Fibroblast of skin of left quadriceps (primary cell): ENCODE results near the gene SHROOM3.

Source experiments
- DNase-seq, 2 experiments: peaks; one replicate each; pipeline ENCODE4 v3.0.0-alpha.2; 2013; ENCODE audit warnings: low read depth in 2 of 2

The SHROOM3 gene

GRCh38 chr4:76494243-76494642 is 59.2 kb downstream of the SHROOM3 start:
- DNase-seq, result no peak

DNA sequence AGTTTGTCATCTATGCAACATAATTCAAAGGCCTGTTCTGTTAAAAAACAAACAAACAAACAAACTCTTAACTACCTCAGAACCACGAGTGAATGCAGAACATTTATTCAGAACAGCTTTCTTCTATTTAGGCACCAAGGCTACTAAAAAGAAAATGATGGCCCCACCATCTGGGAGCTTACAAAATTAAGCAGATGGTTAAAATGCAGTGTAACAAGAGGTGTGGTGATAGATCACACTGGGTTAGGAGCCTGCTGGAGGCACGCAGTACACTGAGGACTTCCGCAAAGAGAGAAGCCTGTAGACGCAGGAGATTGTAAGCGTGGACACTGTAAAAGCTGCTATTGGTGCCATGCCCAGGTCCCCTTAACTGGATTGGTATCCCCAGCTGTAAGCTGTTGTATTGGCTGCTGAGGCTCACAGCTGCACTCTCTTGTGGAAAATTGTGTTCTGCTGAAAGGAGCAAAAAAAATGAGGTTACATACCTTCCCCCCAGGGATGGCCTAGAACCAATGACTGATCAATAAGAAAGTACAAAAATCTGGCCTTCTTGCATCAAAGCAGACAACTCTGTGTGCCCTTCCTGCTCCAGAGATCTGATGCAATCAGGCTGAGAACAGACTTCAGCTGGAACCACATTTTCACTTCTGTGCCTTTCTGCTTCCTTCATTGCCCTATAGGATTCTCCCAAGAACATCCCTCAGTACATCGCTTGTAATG is 60.0 kb downstream of the SHROOM3 start:
- DNase-seq, result no peak

DNA sequence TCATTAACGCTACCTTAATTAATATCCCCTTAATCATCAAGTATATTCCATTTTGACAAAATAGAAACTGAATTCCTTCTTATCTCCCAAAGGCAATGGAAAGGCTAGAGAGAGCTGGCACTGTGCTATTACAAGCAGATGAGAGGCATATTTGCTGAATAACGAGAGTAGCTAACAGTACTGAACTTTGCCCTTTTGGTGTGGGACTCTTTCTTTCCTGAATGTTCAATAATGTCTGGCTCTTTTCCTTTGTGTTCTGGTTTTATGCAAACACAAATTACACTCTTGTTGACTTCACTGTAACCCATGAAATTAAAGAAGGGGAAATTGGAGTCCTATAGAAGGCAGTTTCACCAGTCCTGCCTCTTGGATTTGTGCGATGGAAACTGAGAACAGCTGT is 63.5 kb downstream of the SHROOM3 start:
- DNase-seq, result no peak

DNA sequence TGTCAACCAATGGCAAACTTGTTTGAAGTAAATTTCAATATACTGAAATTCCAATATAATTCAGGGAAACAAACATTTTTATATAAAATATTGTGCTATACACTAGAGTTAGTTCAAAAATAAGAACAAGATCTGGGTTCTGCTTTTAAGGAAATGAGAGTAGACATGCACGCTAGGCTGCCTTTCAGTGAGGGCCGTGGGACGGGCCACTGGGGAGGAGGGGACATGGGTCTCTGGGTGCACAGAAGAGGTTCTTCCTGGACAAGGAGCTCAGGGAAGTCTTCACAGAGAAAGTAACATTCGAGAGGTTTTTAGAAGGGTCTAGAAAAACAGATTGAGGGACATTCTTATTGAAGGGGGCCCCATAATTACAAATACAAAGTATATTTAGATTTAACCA is 64.4 kb downstream of the SHROOM3 start:
- no peak for DNase-seq

DNA sequence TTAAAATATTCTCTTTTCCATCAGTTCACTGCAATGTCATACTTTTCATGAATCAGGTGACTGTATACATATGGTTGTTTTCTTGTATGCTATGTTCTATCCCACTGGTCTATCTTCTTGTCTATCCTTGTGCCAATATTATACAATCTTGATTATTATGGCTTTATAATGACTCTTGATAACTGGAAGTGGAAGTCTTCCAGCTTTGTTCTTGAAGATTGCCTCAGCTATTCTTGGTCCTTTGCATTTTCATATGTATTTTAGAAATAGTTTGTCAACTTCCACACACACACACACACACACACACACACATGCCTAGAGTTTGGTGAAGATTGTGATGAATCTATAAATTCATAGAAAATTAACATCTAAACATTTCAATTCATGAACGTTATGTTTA is 67.9 kb downstream of the SHROOM3 start:
- no peak for DNase-seq

GRCh38 chr4:76504613-76505465 is 69.8 kb downstream of the SHROOM3 start:
- peak; percentile 29 to 39 for DNase-seq

GRCh38 chr4:76511947-76512346 is 76.9 kb downstream of the SHROOM3 start:
- no peak for DNase-seq

DNA sequence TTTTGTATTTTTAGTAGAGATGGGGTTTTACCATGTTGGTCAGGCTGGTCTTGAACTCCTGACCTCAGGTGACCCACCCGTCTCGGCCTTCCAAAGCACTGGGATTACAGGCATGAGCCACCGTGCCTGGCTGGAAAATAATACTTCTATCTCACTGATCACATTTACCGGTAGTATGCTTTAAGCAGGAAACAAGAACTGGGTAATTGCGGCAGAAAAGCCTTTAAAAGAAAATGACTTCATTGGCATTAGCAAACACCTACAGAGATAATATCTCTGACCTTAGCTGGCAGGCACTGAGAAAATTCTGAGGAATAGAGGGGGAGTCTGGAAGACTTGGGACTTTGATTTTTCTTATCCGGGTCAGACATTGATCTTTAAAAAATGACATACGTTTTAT is 78.5 kb downstream of the SHROOM3 start:
- no peak for DNase-seq

- DNase-seq, result no peak
Observed at GRCh38 chr4:76514087-76514486, 79.1 kb downstream of the SHROOM3 start.

DNA sequence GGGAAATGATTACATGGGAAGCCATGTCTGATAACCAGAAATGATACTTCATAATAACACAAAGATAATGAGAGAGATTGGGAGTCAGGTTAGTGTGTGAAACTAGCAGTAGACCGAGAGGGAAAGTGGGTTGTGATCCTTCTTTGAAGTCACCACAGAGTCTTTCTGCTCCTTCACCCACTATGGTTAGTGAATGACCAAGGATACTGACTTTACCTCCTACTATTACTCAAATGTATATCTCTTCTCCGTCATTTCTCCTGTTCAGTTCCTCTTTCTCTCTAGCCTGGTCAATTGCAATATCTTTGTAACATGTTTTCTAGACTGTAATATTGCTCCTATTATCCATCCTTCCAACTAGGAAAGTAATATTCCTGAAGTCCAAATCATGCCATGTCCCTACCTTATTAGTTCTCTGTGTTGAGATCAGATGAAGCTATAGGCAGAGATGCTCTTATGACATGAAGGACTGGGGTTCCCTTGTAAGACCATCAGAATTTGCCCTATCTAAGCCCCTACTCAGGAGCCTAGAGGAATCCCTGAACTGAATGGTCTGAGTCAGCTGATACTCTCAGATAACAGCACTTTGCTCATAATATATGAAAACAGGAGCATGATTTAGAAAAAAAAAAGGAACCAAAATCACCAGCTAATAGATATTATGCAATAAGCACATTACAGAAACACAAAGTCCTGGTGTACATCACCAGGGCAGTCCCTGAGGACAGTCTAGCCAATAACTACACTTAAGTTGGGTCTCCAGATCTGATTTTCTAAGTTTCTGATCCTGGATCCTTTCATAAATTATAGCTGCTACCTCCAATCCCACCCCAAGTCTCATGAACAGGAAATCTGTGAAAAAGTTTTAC is 81.2 kb downstream of the SHROOM3 start:
- no peak for DNase-seq

- peak; percentile 56 to 57 for DNase-seq
Observed at GRCh38 chr4:76518241-76518640, 83.2 kb downstream of the SHROOM3 start.

GRCh38 chr4:76523593-76523992 is 88.6 kb downstream of the SHROOM3 start:
- DNase-seq, result no peak

- DNase-seq, result no peak
Observed at GRCh38 chr4:76525751-76526150, 90.7 kb downstream of the SHROOM3 start.

GRCh38 chr4:76526585-76526990 is 91.6 kb downstream of the SHROOM3 start:
- DNase-seq, result no peak

- DNase-seq, result no peak
Observed at GRCh38 chr4:76527666-76528065, 92.6 kb downstream of the SHROOM3 start.

- DNase-seq, result no peak
Observed at GRCh38 chr4:76531597-76531996, 96.6 kb downstream of the SHROOM3 start.

DNA sequence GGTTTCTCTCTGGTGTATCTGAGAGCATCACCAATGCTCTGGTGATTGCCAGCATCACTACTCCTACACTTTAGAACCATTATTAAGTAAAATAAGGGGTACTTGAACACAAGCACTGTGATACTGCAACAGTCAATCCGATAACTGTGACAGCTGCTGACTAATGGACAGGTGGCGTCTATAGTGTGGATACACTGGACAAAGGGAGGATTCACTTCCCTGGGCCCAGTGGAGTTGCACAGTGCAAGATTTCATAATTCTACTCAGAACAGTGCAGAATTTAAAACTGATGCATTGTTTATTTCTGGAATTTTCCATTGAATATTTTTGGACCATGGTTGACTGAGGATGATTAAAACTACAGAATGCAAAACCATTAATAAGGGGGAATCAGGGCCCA is 97.8 kb downstream of the SHROOM3 start:
- DNase-seq, result no peak

DNA sequence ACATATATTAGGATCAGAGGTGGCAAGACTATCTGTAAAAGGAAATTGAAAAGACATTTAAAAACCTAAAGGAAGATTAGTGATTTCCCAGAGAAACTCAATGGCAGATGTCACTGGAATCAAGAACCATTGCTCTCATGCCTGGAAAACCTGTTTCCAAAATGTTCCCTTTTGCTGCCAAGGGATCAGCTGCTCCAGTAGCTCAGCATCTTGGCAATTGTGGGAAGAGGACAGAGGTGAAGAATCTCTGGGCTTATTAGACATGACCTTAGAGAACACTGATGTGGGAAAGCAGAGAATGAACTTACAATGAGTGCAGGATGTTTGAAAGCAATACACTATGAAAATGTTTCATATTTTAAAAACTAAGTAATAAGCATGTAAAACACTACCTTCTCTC is 98.3 kb downstream of the SHROOM3 start:
- no peak for DNase-seq

GRCh38 chr4:76535603-76536372 is 100.8 kb downstream of the SHROOM3 start:
- DNase-seq, result peak in 1 of 2 experiments; percentile 61

DNA sequence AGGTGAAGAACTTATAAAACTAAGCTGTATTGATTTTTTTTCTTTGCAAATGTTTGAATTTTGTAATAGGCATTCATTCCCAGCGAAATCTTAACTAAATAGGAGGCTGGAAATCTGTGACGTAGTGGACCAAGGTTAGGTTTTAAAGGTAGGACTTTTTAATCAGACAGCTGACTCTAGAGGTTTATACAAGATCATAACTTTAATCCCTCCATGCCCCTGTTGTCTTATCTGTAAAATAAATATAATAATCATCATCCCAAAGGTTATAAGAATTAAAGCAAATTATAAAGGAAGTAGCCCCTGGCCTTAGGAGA is 101.3 kb downstream of the SHROOM3 start:
- DNase-seq, result no peak

GRCh38 chr4:76538296-76538695 is 103.3 kb downstream of the SHROOM3 start:
- no peak for DNase-seq

- no peak for DNase-seq
Observed at GRCh38 chr4:76539979-76540378, 105.0 kb downstream of the SHROOM3 start.
